ENCODE data around the gene C1QTNF12.

C1QTNF12 gene

DNA sequence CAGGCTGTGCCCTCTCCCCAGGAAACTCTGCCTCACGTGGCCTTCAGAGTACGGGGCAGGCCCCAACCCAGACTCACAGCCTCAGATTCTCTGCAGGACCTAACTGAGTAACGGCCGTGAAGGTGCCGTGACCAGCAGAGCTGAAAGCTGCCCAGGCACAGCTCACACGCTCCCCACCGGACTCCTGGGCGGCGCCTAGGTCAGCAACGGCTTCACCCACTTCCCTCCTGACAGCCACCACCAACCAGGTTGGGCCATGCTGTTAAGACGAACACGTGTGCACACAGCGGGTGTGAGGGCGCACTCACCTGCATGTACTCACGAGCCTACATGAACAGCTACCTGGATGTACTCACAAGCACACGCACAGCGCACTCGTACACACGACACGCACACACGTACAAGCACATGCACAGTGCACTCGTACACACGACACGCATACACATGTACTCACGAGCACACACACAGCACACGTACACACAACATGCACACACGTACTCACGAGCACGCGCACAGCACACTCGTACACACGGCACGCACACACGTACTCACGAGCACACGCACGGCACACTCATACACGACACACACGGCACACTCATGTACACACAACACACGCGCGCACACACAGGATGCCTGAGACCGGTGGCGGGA, 23.8 kb downstream of the C1QTNF12 start:
- CTCF ChIA-PET: interaction anchor here (1.4 kb wide), 1 partner anchor 100 kb away, joined by 4 read pairs; no protein-coding TSS in a partner anchor
- DNase-seq (ENCODE audit: extremely low spot score): no peak
- TF ChIP-seq CTCF (IDR thresholded peaks at IDR 0.05; ENCODE audit: control extremely low read depth, extremely low read depth, low read depth, missing control alignments): no peak
- POLR2A ChIA-PET: no interaction called here

GRCh38 chr1:1221887-1222574, 24.5 kb downstream of the C1QTNF12 start:
- CTCF ChIA-PET: interaction anchor here (1.4 kb wide), 1 partner anchor 100 kb away, joined by 4 read pairs; no protein-coding TSS in a partner anchor
- DNase-seq (ENCODE audit: extremely low spot score): no peak
- TF ChIP-seq CTCF (IDR thresholded peaks at IDR 0.05; ENCODE audit: control extremely low read depth, extremely low read depth, low read depth, missing control alignments): no peak
- POLR2A ChIA-PET: no interaction called here

GRCh38 chr1:1220197-1220596, 26.3 kb downstream of the C1QTNF12 start:
- no peak for TF ChIP-seq CTCF (IDR thresholded peaks at IDR 0.05; ENCODE audit: control extremely low read depth, extremely low read depth, low read depth, missing control alignments)
- ChIA-PET CTCF (no interaction called here), POLR2A (no interaction called here)
- no peak for DNase-seq (ENCODE audit: extremely low spot score)

GRCh38 chr1:1219341-1219740, 27.2 kb downstream of the C1QTNF12 start:
- CTCF ChIA-PET: no interaction called here
- POLR2A ChIA-PET: no interaction called here

GRCh38 chr1:1218524-1219200, 27.9 kb downstream of the C1QTNF12 start:
- CTCF ChIA-PET: no interaction called here

More at GRCh38 chr1:1219341-1219740, 27.2 kb downstream of the C1QTNF12 start:
- DNase-seq (ENCODE audit: extremely low spot score): no peak
- TF ChIP-seq CTCF (IDR thresholded peaks at IDR 0.05; ENCODE audit: control extremely low read depth, extremely low read depth, low read depth, missing control alignments): no peak

More at GRCh38 chr1:1218524-1219200, 27.9 kb downstream of the C1QTNF12 start:
- POLR2A ChIA-PET: no interaction called here
- no peak for DNase-seq (ENCODE audit: extremely low spot score)
- no peak for TF ChIP-seq CTCF (IDR thresholded peaks at IDR 0.05; ENCODE audit: control extremely low read depth, extremely low read depth, low read depth, missing control alignments)

Data from GM10248 (cell line).